D721Med (cell line): Measurements from ENCODE around the gene MBNL3.
A peak's percentile ranks its signal among the peaks of the same experiment; 100 is the strongest.
"Not testable (repeated sequence)": the region's sequence is repeated elsewhere in the genome, so short reads cannot be mapped to it uniquely, and the experiment has no call there.

Source experiments
- DNase-seq: peaks from one replicate; pipeline ENCODE4 v3.0.0; 2011; ENCODE audit warnings: low spot score; ENCODE audit not compliant: insufficient read length
- FAIRE-seq: peaks from 2 replicates; lab custom pipeline; 2011; peaks lifted over from hg19 to GRCh38; lab: Jason Lieb, UNC
- TF ChIP-seq, protein P1 (sequence below): IDR thresholded peaks from 2 replicates; pipeline ENCODE4 v1.5.1; 2012; ENCODE audit warnings: mild to moderate bottlenecking, control low read depth; ENCODE audit not compliant: insufficient read depth; ENCODE audit errors: missing control alignments

The MBNL3 gene

DNA sequence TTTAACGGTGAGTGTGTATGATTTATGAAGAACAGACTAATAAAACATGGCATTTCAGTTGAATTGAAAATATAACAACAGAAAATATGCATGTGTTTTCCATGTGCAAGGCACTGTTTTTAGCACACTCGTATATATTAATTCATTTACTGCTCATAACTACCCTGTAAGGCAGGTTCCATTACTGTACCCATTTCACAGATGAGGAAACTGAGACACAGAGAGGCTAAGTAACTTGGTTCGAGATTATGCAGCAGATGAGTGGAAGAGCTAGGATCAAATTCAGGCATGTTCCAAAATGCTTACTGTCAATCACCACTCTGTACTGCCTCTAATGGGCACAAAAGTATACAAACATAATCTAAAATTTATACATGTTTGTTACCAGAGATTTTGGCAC, 20.4 kb downstream of the MBNL3 start:
- TF ChIP-seq, protein P1, sequence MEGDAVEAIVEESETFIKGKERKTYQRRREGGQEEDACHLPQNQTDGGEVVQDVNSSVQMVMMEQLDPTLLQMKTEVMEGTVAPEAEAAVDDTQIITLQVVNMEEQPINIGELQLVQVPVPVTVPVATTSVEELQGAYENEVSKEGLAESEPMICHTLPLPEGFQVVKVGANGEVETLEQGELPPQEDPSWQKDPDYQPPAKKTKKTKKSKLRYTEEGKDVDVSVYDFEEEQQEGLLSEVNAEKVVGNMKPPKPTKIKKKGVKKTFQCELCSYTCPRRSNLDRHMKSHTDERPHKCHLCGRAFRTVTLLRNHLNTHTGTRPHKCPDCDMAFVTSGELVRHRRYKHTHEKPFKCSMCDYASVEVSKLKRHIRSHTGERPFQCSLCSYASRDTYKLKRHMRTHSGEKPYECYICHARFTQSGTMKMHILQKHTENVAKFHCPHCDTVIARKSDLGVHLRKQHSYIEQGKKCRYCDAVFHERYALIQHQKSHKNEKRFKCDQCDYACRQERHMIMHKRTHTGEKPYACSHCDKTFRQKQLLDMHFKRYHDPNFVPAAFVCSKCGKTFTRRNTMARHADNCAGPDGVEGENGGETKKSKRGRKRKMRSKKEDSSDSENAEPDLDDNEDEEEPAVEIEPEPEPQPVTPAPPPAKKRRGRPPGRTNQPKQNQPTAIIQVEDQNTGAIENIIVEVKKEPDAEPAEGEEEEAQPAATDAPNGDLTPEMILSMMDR, result no peak
- FAIRE-seq, result peak; percentile 61
- no peak for DNase-seq

GRCh38 chrX:132467989-132468388, 20.8 kb downstream of the MBNL3 start:
- FAIRE-seq, result no peak
- no peak for DNase-seq
- TF ChIP-seq, protein P1, result no peak

GRCh38 chrX:132467026-132467425, 21.8 kb downstream of the MBNL3 start:
- FAIRE-seq, result no peak
- DNase-seq, result no peak
- TF ChIP-seq, protein P1, result no peak

- TF ChIP-seq, protein P1, result peak; percentile 43
- FAIRE-seq (no peak), DNase-seq (no peak)
These were observed 25.4 kb downstream of the MBNL3 start for GRCh38 chrX:132463411-132463810.

DNA sequence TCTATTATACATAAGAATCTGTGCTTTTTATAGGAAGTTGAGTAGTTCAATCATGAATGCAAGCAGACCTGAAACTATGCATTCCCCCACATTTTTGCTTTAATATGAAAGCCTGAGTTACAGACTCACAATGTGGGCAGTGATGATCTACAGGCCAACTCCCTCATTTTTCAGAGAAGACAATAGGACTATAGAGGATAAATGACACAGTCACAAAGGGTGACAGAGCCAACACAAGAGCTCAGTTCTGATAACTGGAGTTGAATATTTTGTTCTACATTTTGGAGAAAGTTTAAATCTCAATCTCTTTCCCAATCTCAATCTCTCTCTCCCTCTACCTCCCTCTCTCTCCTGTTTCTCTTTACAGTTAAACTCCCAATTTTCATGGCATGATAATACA, 27.0 kb downstream of the MBNL3 start:
- TF ChIP-seq, protein P1, result no peak
- DNase-seq (no peak), FAIRE-seq (no peak)

- DNase-seq (no peak), FAIRE-seq (no peak)
- TF ChIP-seq, protein P1, result no peak
These were observed 35.8 kb downstream of the MBNL3 start for GRCh38 chrX:132452911-132453550.

GRCh38 chrX:132445909-132446308, 42.9 kb downstream of the MBNL3 start:
- DNase-seq, FAIRE-seq: not testable (repeated sequence)
